Glomerular visceral epithelial cell (primary cell): ENCODE results near the gene OR2A1.
"Not testable (repeated sequence)": the region's sequence is repeated elsewhere in the genome, so short reads cannot be mapped to it uniquely, and the experiment has no call there.

ENCODE experiments used
- DNase-seq: peaks from one replicate; pipeline ENCODE4 v3.0.0-alpha.2; 2016; ENCODE audit errors: extremely low spot score

OR2A1 gene

DNA sequence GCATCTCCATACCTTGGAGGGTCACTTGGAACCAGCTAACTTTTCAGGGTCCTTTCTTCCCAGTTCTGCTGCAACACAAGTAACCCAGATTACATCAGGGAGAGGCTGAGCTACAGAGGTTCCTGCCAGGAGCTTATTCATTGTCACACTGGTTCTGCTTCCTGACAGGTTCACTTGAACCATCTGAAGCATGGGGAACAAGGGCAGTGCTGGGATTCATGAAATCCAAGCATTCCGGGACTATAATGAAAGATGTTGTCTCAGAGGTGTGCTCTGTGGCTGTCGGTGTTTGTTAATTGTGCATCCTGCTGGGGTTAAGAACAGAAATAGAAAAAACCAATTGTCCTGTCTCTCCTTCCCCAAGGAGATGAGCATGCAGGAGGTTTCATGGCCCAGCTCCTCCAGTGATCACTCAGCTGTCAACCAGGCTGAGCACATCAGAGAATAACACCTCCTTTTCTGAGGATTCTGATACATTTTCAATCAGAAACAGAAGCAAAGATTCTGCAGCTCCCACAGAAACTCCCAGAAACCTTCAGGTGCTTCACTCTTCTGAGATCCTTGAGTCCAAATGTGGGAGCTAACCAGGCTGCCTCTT lies at the start of gene OR2A1:
Gene OR2A1 (plus strand): TSS at position 548 of the 598 bp plus-strand sequence. CDS start 5,706 bp downstream, outside the sequence.
- DNase-seq, result not testable (repeated sequence)

DNA sequence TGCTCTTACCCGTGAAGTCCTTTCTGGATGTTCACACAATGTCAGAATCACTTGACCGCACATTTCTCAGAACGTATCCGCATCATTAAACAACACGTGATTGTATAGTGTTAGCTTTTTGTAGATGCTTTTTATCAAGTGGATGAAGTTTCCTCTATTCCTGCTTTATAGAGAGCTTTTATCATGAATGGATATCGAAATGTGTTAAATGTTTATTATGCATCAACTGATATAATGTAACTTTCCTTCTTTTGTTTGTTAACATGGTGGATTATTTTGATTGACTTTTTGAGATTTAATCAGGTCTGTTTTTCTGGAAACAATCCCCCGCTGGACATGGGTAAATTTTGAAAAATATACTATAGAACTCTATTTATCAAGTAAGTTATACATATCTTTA lies 47.5 kb upstream of the OR2A1 start, which contains the start of gene OR2A7:
Gene OR2A7 (minus strand): TSS at position 101 of the 400 bp plus-strand sequence. CDS start 5,164 bp downstream, outside the sequence.
- DNase-seq, result not testable (repeated sequence)

- not testable (repeated sequence) for DNase-seq
Observed at GRCh38 chr7:144269188-144269587, 43.0 kb upstream of the OR2A1 start, which contains the start of gene CTAGE8. CTAGE8 (minus strand) TSS chr7:144269288; CDS start chr7:144269250, 38 bp downstream.

DNA sequence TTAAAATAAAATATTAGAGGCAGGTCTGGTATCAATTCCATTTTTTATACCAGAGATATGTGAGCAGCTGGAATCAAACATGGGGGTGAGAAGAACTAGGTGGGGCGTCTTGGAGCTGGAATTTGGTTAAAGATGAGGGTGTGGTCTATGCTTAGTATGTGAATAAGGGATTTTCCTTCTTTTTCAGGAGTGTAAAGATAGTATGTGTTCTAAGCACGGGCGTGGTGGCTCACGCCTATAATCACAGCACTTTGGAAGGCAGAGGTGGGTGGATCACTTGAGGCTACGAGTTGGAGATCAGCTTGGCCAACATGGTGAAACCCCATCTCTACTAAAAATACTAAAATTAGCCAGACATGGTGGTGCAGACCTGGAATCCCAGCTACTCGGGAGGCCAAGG lies 36.9 kb upstream of the OR2A1 start:
- not testable (repeated sequence) for DNase-seq

DNA sequence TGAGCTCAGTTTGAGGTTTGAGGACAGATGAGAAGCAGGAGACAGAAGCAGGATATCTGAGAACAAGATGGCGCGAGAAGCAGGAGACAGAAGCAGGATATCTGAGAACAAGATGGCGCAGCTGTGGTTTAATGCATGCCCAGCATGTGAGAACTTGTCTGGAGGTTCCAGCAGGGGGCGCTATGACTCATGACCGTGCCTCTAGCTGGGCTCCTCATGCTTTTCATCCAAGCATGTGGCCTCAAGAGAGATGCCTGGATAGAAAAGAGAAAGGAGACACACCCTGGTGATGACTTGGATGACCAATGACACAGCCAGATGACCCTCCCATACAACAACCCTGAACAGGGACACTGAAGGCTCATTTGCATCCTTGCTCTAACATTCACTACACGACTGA lies 32.2 kb upstream of the OR2A1 start:
- DNase-seq, result not testable (repeated sequence)

- DNase-seq, result not testable (repeated sequence)
Observed at GRCh38 chr7:144281981-144282380, 30.2 kb upstream of the OR2A1 start.

DNA sequence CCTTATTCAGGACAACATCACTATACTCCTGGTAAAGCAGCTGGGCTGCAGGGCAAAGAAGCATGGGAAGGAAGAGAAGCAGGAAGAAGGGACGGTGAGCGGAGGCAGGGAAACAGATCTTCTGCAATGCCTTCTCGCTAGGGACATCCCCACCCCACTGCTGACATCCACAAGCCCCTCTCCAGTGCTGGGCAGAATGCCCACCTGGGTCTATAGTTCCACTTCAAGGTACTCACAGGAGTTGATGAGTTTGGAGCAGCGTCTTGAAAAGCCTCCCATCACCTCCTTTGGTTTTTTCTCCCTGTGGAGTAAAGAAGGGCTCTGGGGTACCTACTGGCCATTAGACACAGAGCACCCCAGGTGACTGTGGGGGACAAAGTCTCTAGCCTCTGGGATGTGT lies 29.7 kb upstream of the OR2A1 start:
- DNase-seq, result not testable (repeated sequence)

DNA sequence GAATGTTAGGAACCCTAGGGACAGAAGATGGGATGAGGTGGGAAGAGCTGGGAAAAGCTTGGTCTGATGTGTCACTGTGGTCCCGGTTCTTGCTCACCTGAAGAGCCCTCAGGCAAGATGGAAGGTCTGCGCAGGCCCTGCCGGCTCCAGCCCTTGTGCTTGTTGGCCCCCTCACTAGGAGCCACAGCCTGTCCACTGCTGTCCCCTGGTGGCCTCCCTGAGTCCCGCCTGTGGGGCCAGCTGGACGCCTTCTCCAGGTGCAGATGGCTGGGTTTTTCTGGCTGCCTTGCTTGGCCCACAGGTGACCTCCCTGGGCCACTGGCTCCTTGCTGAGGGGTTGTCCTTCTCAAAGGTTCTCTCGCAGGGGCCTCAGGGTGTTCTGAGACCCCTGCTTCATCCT lies 28.5 kb upstream of the OR2A1 start:
- DNase-seq, result not testable (repeated sequence)

GRCh38 chr7:144287171-144287784 lies 24.9 kb upstream of the OR2A1 start:
- DNase-seq, result not testable (repeated sequence)

GRCh38 chr7:144291607-144292006 lies 20.6 kb upstream of the OR2A1 start:
- not testable (repeated sequence) for DNase-seq

DNA sequence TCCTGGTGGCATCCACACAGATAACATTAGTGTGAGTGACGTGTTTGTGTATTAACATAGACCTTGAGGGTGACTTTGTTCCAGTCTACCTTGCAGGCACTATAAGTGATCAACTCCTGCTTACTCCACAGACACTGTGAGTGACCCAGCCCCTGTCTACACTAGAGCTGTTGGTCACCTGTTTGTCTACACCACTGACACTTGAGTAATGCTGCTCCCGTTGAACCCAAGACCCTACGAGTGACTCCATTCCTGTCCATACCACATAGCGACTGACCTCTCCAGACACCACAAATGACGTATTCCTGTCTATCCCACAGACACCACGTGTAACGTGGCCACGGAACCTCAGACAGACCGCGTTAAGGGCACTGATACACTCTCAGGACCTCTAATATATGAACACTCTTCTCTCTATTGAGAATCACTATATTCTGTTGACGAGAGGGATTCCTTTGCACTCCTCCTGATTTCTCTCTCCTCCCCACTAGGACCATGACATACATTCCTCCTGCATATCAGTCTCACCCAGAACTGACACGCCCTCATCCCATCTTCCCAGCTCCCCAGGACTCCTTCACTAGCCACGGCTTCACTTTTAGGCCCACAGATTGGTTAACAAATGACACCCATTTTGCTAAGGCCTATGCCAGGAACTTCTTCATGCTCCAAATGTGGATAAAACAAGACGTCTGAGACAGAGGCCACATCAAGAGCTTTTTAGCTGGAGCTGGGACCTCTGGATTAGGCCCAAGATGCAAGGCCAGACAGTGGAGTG lies 19.6 kb upstream of the OR2A1 start:
- not testable (repeated sequence) for DNase-seq

- DNase-seq, result not testable (repeated sequence)
Observed at GRCh38 chr7:144293794-144294499, 18.3 kb upstream of the OR2A1 start.

GRCh38 chr7:144302578-144303303 lies 9.5 kb upstream of the OR2A1 start:
- DNase-seq, result not testable (repeated sequence)

DNA sequence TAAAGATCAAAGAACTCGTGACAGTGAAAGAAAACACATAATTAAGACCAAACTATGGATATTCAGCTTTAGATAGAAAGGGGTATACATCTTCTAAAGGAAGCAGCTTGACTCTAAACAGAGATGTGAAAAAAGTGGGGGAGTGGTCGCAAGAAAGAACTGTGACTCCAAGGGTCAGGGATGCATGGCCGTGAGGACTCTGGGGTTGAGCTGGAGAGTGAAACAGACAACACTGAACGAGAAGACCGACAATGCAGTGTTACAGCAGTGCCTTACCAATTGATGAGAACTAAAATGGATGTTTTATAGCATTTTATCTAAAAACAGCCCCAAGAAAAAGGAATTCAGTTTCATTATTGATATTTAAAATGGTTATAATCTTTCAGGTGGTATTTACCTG lies 8.6 kb upstream of the OR2A1 start:
- DNase-seq, result not testable (repeated sequence)

DNA sequence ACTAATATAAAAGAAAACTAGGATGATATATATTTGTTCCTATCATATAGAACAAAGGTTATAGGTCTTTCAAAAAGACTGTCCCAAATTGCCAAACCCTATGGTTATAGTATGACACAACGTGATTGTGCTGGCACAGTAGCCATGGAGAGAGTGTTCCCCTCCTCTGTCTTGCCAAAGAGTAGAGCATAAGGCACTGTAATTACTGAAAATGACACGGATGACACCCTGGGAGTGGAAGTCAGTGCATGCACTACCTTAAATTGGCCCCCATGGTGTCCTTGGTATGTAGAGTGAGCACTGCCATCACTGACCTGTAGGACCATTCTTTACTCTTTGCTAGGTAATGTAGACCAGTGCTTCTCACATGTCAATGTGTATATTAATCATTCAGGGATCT lies 7.1 kb upstream of the OR2A1 start:
- DNase-seq, result not testable (repeated sequence)

DNA sequence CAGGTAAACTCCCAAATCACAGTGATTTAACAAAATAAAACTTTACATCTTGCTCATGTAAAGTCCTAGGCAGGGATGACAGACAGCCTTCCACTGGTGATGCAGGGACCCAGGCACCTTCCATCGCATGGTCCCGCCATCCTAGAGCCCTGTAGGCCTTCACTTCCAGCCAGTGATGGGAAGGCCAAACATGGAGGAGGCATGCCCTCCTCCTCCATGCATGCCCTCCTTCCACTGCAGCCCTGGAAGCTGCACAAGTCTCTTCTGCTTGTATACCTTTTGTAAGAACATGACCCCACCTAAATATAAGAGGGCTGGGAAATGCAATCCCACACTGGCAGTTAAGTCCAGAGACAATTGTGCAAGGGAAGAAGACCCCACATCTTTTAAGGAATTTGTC lies 2.5 kb upstream of the OR2A1 start:
- DNase-seq, result not testable (repeated sequence)

- not testable (repeated sequence) for DNase-seq
Observed at GRCh38 chr7:144311218-144311617, 1.0 kb upstream of the OR2A1 start.

GRCh38 chr7:144317537-144317936 lies 5.3 kb downstream of the OR2A1 start:
- DNase-seq, result not testable (repeated sequence)

DNA sequence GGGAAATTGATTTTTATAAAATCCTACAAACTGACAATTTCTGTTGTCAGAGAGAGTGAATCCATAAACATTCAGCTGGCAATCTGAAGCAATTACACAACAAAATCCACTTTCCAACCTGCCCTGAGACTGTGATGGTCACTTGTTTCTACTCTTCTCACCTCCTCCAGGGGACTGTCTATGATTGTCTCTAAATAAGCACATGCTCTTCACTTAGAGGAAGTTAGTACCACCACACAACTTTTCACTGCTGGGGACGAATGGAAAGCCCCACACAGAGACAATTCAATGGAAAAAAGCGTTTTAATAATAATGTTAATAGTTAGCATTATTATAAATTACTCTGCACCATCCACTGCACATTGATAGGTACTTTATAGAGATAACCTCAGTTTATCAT lies 7.3 kb downstream of the OR2A1 start:
- not testable (repeated sequence) for DNase-seq

DNA sequence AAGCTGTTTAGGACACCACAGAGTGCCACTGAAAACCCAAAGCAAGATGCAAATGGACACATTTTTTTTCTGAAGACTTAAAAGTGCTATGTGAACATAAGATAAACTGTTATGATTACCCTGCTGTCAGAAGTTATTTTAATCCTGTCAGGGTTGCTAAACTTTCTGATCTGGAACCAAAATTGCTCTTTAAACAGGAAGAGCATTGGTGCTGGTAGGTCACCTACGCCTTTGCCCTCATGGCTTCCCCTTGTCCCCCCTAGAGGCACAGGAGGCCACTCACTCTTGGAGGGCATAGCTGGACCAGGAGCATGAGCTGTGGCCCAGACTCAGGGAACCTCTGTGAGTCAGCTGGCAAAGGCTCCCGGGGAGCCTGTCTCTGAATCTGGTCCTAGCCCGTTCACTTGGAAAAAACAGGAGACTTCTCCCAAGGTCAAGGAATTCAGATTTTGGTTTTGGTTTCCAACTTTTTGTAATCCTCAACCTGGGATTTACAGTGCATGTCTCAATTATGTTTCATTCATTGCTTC lies 9.5 kb downstream of the OR2A1 start:
- peak; percentile 0 for DNase-seq

GRCh38 chr7:144323359-144323758 lies 11.1 kb downstream of the OR2A1 start:
- DNase-seq, result not testable (repeated sequence)
